SK-N-SH (cell line): ENCODE measurements around the gene SNN. TPM values are rescaled to one million over a fixed set of nuclear protein-coding genes. Genes with fewer than 3 reads are reported as not detected.

Source experiments
- CTCF ChIA-PET: fragments of 300-600, 350-600 bp; formaldehyde crosslinking; extraction: SDS; loops from one replicate; lab custom pipeline; 2021; lab: Yijun Ruan, JAX
- POLR2A ChIA-PET: fragments of 350-600 bp; sonication (Branson Sonifier 250); formaldehyde crosslinking; extraction: SDS; loops from one replicate; lab custom pipeline; 2020; ENCODE audit warnings: antibody characterized with exemption, inconsistent platforms; lab: Yijun Ruan, JAX
- DNase-seq: peaks from one replicate; pipeline ENCODE4 v3.0.0; 2012
- H2AFZ ChIP-seq: fragments of 200-600 bp; sonication (generic); 2 replicates; pipeline ENCODE4 v1.8.1; 2016; ENCODE audit warnings: antibody characterized with exemption, mild to moderate bottlenecking, low read depth
- H3F3A ChIP-seq: fragments of 200-600 bp; sonication (generic); replicated peaks from 2 replicates; pipeline ENCODE3; 2016; ENCODE audit warnings: antibody characterized with exemption, mild to moderate bottlenecking; ENCODE audit not compliant: insufficient read depth
- H3K27ac ChIP-seq, 2 experiments: fragments of 200-500 bp in 1 of 2; fragments of 200-600 bp in 1 of 2; sonication (Bioruptor generic) in 1 of 2; sonication (generic), shearing (Covaris generic) in 1 of 2; 2 replicates each; pipeline versions ENCODE4 v1.5.1 to v1.6.1; 2014 to 2016; ENCODE audit warnings: low read depth in 2 of 2, inconsistent platforms in 1 of 2, low read length in 1 of 2, mild to moderate bottlenecking in 1 of 2, mixed read lengths in 1 of 2
- H3K27me3 ChIP-seq: fragments of 200-600 bp; sonication (generic), shearing (Covaris generic); 2 replicates; pipeline ENCODE4 v1.6.1; 2016; ENCODE audit warnings: mixed run types; ENCODE audit not compliant: insufficient read depth
- H3K36me3 ChIP-seq, 2 experiments: fragments of 200-500 bp in 1 of 2; fragments of 200-600 bp in 1 of 2; sonication (Bioruptor generic) in 1 of 2; sonication (generic) in 1 of 2; replicated peaks in 1 of 2; 2 replicates each; pipeline versions ENCODE3 to v1.5.1; 2014 to 2016; ENCODE audit warnings: low read length in 1 of 2, mild to moderate bottlenecking in 1 of 2; ENCODE audit not compliant: insufficient read depth in 2 of 2, control insufficient read depth in 1 of 2
- H3K4me1 ChIP-seq, 2 experiments: fragments of 200-500 bp in 1 of 2; fragments of 200-600 bp in 1 of 2; sonication (Bioruptor generic) in 1 of 2; sonication (generic), shearing (Covaris generic) in 1 of 2; 2 replicates each; pipeline versions ENCODE4 v1.5.1 to v1.6.1; 2014 to 2016; ENCODE audit warnings: low read depth in 1 of 2, low read length in 1 of 2, mixed run types in 1 of 2; ENCODE audit not compliant: insufficient read depth in 2 of 2, control insufficient read depth in 1 of 2
- H3K4me2 ChIP-seq: fragments of 200-600 bp; sonication (generic), shearing (Covaris generic); 2 replicates; pipeline ENCODE4 v1.6.1; 2017; ENCODE audit warnings: mixed run types
- H3K4me3 ChIP-seq, 2 experiments: fragments of 200-500 bp in 1 of 2; fragments of 200-600 bp in 1 of 2; sonication (Bioruptor generic) in 1 of 2; sonication (generic), shearing (Covaris generic) in 1 of 2; 2 replicates each; pipeline versions ENCODE4 v1.5.1 to v1.8.1; 2014 to 2016; ENCODE audit warnings: low read depth in 2 of 2, inconsistent platforms in 1 of 2, low read length in 1 of 2, mild to moderate bottlenecking in 1 of 2, mixed read lengths in 1 of 2, moderate library complexity in 1 of 2
- H3K79me2 ChIP-seq: fragments of 200-600 bp; sonication (generic); 2 replicates; pipeline ENCODE4 v1.8.1; 2017; ENCODE audit warnings: mild to moderate bottlenecking; ENCODE audit not compliant: insufficient read depth
- H3K9ac ChIP-seq: fragments of 200-600 bp; sonication (generic); 2 replicates; pipeline ENCODE4 v1.6.1; 2017; ENCODE audit warnings: mixed run types
- H3K9me2 ChIP-seq: fragments of 200-600 bp; sonication (generic); 2 replicates; pipeline ENCODE4 v1.6.1; 2017; ENCODE audit warnings: mixed run types
- H3K9me3 ChIP-seq: fragments of 200-600 bp; sonication (generic); 2 replicates; pipeline ENCODE4 v1.6.1; 2017; ENCODE audit warnings: mixed run types, mild to moderate bottlenecking, moderate library complexity
- H4K20me1 ChIP-seq: fragments of 200-600 bp; sonication (generic); 2 replicates; pipeline ENCODE4 v1.6.1; 2017; ENCODE audit warnings: mild to moderate bottlenecking, mixed run types; ENCODE audit not compliant: insufficient read depth
- CHD2 ChIP-seq: fragments of 150-350 bp; IDR thresholded peaks from 2 replicates; pipeline ENCODE4 v1.6.1; 2018; ENCODE audit warnings: low read length; ENCODE audit not compliant: partially characterized antibody
- CTCF ChIP-seq: fragments of 200-600 bp; sonication (generic); IDR thresholded peaks from 2 replicates; pipeline ENCODE4 v1.6.1; 2017; ENCODE audit warnings: antibody characterized with exemption, mild to moderate bottlenecking, moderate library complexity
- ELF1 ChIP-seq: IDR thresholded peaks from 2 replicates; pipeline ENCODE4 v1.4.0; 2012
- FOXJ3 ChIP-seq: sonication (generic); formaldehyde crosslinking; IDR thresholded peaks from 2 replicates; pipeline ENCODE4 v1.5.1; 2020; ENCODE audit warnings: mild to moderate bottlenecking, missing genetic modification reagents
- FOXM1 ChIP-seq: IDR thresholded peaks from 2 replicates; pipeline ENCODE4 v1.4.0; 2012; ENCODE audit warnings: low read depth, mild to moderate bottlenecking
- GATA2 ChIP-seq: sonication (generic); formaldehyde crosslinking; IDR thresholded peaks from 2 replicates; pipeline ENCODE4 v1.5.0; 2020; ENCODE audit warnings: mild to moderate bottlenecking, missing genetic modification reagents
- IRF3 ChIP-seq: fragments of 150-350 bp; IDR thresholded peaks from 2 replicates; pipeline ENCODE4 v1.6.1; 2016; ENCODE audit warnings: mild to moderate bottlenecking, low read depth, low read length
- MAX ChIP-seq: IDR thresholded peaks from 2 replicates; pipeline ENCODE4 v1.4.0; 2012; ENCODE audit warnings: low read depth
- NFIC ChIP-seq: IDR thresholded peaks from 2 replicates; pipeline ENCODE4 v1.4.0; 2012; ENCODE audit warnings: borderline replicate concordance
- NRF1 ChIP-seq: IDR thresholded peaks from 2 replicates; pipeline ENCODE4 v1.6.1; 2012; ENCODE audit warnings: low read depth, mild to moderate bottlenecking, low read length
- PBX3 ChIP-seq: IDR thresholded peaks from 2 replicates; pipeline ENCODE4; 2012
- POLR2AphosphoS5 ChIP-seq: IDR thresholded peaks from 2 replicates; pipeline ENCODE4 v1.6.1; 2012; ENCODE audit warnings: low read depth, low read length
- RCOR1 ChIP-seq: fragments of 150-350 bp; IDR thresholded peaks from 2 replicates; pipeline ENCODE4 v1.6.1; 2017; ENCODE audit warnings: antibody characterized with exemption, low read length
- RFX5 ChIP-seq: IDR thresholded peaks from 2 replicates; pipeline ENCODE4 v1.6.1; 2012; ENCODE audit warnings: mild to moderate bottlenecking, improper control_type of control experiment, low read length
- RXRA ChIP-seq: IDR thresholded peaks from 2 replicates; pipeline ENCODE4 v1.4.0; 2012; ENCODE audit warnings: low read depth, mild to moderate bottlenecking, borderline replicate concordance
- SIN3A ChIP-seq: IDR thresholded peaks from 2 replicates; pipeline ENCODE4 v1.6.1; 2012; ENCODE audit warnings: low read depth, mild to moderate bottlenecking, low read length, moderate library complexity, borderline replicate concordance
- SMC3 ChIP-seq: IDR thresholded peaks from 2 replicates; pipeline ENCODE4 v1.6.1; 2012; ENCODE audit warnings: low read depth, low read length, improper control_type of control experiment
- TCF12 ChIP-seq: IDR thresholded peaks from 2 replicates; pipeline ENCODE4 v1.4.0; 2012
- USF1 ChIP-seq: IDR thresholded peaks from 2 replicates; pipeline ENCODE4 v1.4.0; 2012; ENCODE audit warnings: low read depth, borderline replicate concordance
- ZBTB33 ChIP-seq: IDR thresholded peaks from 2 replicates; pipeline ENCODE4 v1.4.0; 2012; ENCODE audit warnings: low read depth, borderline replicate concordance
- WGBS: methylation state at CpG from one replicate; pipeline ENCODE4 v1.1.6; 2017; ENCODE audit warnings: low lambda C conversion rate; 5-methylcytosine and 5-hydroxymethylcytosine counted together
- polyA plus RNA-seq, 3 experiments: library from polyadenylated mRNA; depleted of rRNA; stranded (reverse); fragments of >200 nt; gene quantifications; 2 replicates each; pipeline ENCODE4 v1.2.3, GENCODE V29; 2012

SNN gene
- polyA plus RNA-seq, 1 of the 3 experiments (the other 2 are of a cell fraction) = 15.4 TPM

- H3K4me3 ChIP-seq = no peak overlapping the region
- no peaks in the 10 kb centered on the region for H3K9me2 ChIP-seq
- peaks cover 7% of the 10 kb centered on the region for H3K79me2 ChIP-seq
- CTCF ChIA-PET = interaction anchor here (1.4 to 1.7 kb wide), 2 partner anchors 24 to 269 kb away, joined by 5 to 8 read pairs; no protein-coding TSS in a partner anchor
- whole genome bisulfite sequencing = 88% methylated on average over 10 of the region's 11 CpGs
- H3K27me3 ChIP-seq = no peaks in the 10 kb centered on the region
- DNase-seq = no peak
- POLR2A ChIA-PET = interaction anchor here (1.6 kb wide), 1 partner anchor 78 kb away, joined by 4 read pairs; the partner anchor contains the start of gene LITAF
- H3K4me2 ChIP-seq = no peak overlapping the region
- no peaks in the 10 kb centered on the region for H3K36me3 ChIP-seq
- peaks cover 7% of the 10 kb centered on the region; the same call in 1 of the 2 replicates for H4K20me1 ChIP-seq
- H3K4me1 ChIP-seq = peaks cover 0 to 16% of the 10 kb centered on the region in 2 experiments; a peak in 1 of 4 replicates
- H3F3A ChIP-seq = peaks cover 8% of the 10 kb centered on the region
- no peak overlapping the region for H2AFZ ChIP-seq
- TF ChIP-seq IRF3 = no peak
- no peak for TF ChIP-seq POLR2AphosphoS5
- no peak overlapping the region for H3K27ac ChIP-seq
- H3K9ac ChIP-seq = no peak overlapping the region
- no peaks in the 10 kb centered on the region for H3K9me3 ChIP-seq
Measured at GRCh38 chr16:11665071-11665491, 3.2 kb upstream of the SNN start.

GRCh38 chr16:11666103-11667055 is 1.9 kb upstream of the SNN start:
- Histone ChIP-seq H2AFZ (no peak overlapping the region), H3K27ac (no peak overlapping the region), H3K27me3 (no peaks in the 10 kb centered on the region), H3K9me3 (no peaks in the 10 kb centered on the region), H3K9ac (no peak overlapping the region), H3K9me2 (no peaks in the 10 kb centered on the region), H3F3A (peaks cover 8% of the 10 kb centered on the region), H3K4me1 (peaks cover 0 to 21% of the 10 kb centered on the region in 2 experiments; a peak in 1 of 4 replicates), H3K79me2 (peaks cover 12% of the 10 kb centered on the region), H3K4me3 (no peak overlapping the region), H4K20me1 (peaks cover 17% of the 10 kb centered on the region), H3K36me3 (no peaks in the 10 kb centered on the region), H3K4me2 (no peak overlapping the region)
- WGBS = 96% methylated on average over 14 of the region's 14 CpGs
- ChIA-PET CTCF (interaction anchor here (0.6 to 2.1 kb wide), 4 partner anchors 25 to 270 kb away, joined by 3 to 5 read pairs (median 4); no protein-coding TSS in a partner anchor), POLR2A (no interaction called here)
- DNase-seq = no peak
- TF ChIP-seq RCOR1 (no peak), GATA2 (no peak), RXRA (no peak), ZBTB33 (no peak), PBX3 (no peak), TCF12 (no peak), SIN3A (no peak), ELF1 (no peak), CTCF (no peak), NRF1 (no peak), NFIC (no peak), SMC3 (no peak), FOXJ3 (CRISPR knock-in tag) (no peak), USF1 (no peak), MAX (no peak), RFX5 (no peak), FOXM1 (no peak), CHD2 (no peak)
